ENCODE results near the gene COL9A1. TPM values are rescaled to one million over a fixed set of nuclear protein-coding genes. Genes with fewer than 3 reads are reported as not detected.

Gene COL9A1
- total RNA-seq, 1 experiment from 2014 or later, result not detected

DNA sequence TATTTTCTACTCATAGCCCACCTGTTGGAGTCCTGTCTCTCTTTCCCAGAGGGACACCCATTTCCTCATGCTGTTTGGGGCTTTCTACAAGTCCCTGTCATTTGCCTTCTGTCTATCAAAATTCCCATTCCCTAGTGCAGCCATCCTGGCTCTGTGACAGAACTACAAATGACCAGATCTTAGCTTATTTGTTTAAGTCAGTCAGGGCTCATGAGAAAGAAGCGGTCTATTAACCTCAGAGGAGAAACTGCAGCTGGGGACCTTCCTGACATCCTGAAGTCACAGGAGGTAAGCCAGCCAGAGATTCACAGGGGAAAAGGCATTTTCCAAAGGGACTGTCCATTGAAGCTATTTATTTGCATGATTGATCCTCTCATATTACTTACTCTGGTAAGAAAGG lies 1.7 kb upstream of the COL9A1 start:
- CTCF ChIA-PET, result interaction anchor here (0.8 to 1.6 kb wide), 2 partner anchors 63 to 84 kb away, joined by 3 to 6 read pairs; no protein-coding TSS in a partner anchor
- H3K4me3 Mint-ChIP-seq (ENCODE audit: low read depth, unreplicated experiment), result no peak overlapping the region

DNA sequence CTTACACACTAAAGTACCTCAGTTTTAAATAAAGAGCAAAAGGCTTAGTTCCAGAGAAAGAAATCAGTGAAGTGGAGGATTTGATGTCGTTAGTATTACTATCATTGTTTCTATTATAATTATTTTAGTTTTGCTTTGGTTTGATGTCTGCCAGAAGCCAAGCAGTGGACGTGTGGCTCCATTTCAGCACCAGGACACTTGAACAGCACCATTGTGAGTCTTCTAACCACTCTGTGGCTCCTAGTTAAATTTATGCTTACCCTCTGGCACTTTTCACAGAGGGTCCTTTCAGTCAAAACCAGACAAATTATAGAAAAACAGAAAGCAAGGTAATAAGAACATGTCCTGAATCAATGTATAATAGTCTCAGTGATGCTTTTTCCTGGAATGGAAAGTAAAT lies 3.4 kb downstream of the COL9A1 start:
- Mint-ChIP-seq H3K27me3 (ENCODE audit: unreplicated experiment) (peaks cover 64% of the 10 kb centered on the region), H3K36me3 (ENCODE audit: insufficient read depth, unreplicated experiment) (no peaks in the 10 kb centered on the region), H3K4me1 (ENCODE audit: low read depth, unreplicated experiment) (no peaks in the 10 kb centered on the region), H3K4me3 (ENCODE audit: low read depth, unreplicated experiment) (no peak overlapping the region), H3K9me3 (ENCODE audit: low read depth, unreplicated experiment) (no peaks in the 10 kb centered on the region), H3K27ac (ENCODE audit: unreplicated experiment) (no peak overlapping the region)
- BruUV-seq (replicated peaks), result no TSS peak
- TF ChIP-seq, protein P1, sequence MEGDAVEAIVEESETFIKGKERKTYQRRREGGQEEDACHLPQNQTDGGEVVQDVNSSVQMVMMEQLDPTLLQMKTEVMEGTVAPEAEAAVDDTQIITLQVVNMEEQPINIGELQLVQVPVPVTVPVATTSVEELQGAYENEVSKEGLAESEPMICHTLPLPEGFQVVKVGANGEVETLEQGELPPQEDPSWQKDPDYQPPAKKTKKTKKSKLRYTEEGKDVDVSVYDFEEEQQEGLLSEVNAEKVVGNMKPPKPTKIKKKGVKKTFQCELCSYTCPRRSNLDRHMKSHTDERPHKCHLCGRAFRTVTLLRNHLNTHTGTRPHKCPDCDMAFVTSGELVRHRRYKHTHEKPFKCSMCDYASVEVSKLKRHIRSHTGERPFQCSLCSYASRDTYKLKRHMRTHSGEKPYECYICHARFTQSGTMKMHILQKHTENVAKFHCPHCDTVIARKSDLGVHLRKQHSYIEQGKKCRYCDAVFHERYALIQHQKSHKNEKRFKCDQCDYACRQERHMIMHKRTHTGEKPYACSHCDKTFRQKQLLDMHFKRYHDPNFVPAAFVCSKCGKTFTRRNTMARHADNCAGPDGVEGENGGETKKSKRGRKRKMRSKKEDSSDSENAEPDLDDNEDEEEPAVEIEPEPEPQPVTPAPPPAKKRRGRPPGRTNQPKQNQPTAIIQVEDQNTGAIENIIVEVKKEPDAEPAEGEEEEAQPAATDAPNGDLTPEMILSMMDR (IDR thresholded peaks at IDR 0.05; ENCODE audit: unreplicated experiment), result no peak
- DNase-seq, result no peak
- intact Hi-C loops (cut with micrococcal nuclease; ENCODE audit: unreplicated experiment), result no loop called here
- CTCF ChIA-PET, result no interaction called here

More for the DNA sequence above, 1.7 kb upstream of the COL9A1 start:
- DNase-seq, result no peak
- Mint-ChIP-seq H3K9me3 (ENCODE audit: low read depth, unreplicated experiment) (no peaks in the 10 kb centered on the region), H3K4me1 (ENCODE audit: low read depth, unreplicated experiment) (no peaks in the 10 kb centered on the region), H3K36me3 (ENCODE audit: insufficient read depth, unreplicated experiment) (no peaks in the 10 kb centered on the region), H3K27ac (ENCODE audit: unreplicated experiment) (no peak overlapping the region), H3K27me3 (ENCODE audit: unreplicated experiment) (peaks cover 73% of the 10 kb centered on the region)
- TF ChIP-seq, protein P1 (IDR thresholded peaks at IDR 0.05; ENCODE audit: unreplicated experiment), result no peak
- intact Hi-C loops (cut with micrococcal nuclease; ENCODE audit: unreplicated experiment), result no loop called here
- no TSS peak for BruUV-seq (replicated peaks)

- H3K27ac Mint-ChIP-seq (ENCODE audit: unreplicated experiment), result no peak overlapping the region
- CTCF ChIA-PET, result no interaction called here
- intact Hi-C loops (cut with micrococcal nuclease; ENCODE audit: unreplicated experiment), result no loop called here
- H3K36me3 Mint-ChIP-seq (ENCODE audit: insufficient read depth, unreplicated experiment), result no peaks in the 10 kb centered on the region
- peaks cover 64% of the 10 kb centered on the region for H3K27me3 Mint-ChIP-seq (ENCODE audit: unreplicated experiment)
- H3K4me1 Mint-ChIP-seq (ENCODE audit: low read depth, unreplicated experiment), result no peaks in the 10 kb centered on the region
- DNase-seq, result no peak
- H3K9me3 Mint-ChIP-seq (ENCODE audit: low read depth, unreplicated experiment), result no peaks in the 10 kb centered on the region
- H3K4me3 Mint-ChIP-seq (ENCODE audit: low read depth, unreplicated experiment), result no peak overlapping the region
- TF ChIP-seq, protein P1 (IDR thresholded peaks at IDR 0.05; ENCODE audit: unreplicated experiment), result no peak
- no TSS peak for BruUV-seq (replicated peaks)
These were observed 4.8 kb downstream of the COL9A1 start for GRCh38 chr6:70298068-70298467.

GRCh38 chr6:70292193-70292592 lies 10.7 kb downstream of the COL9A1 start:
- no peaks in the 10 kb centered on the region for H3K4me1 Mint-ChIP-seq (ENCODE audit: low read depth, unreplicated experiment)
- BruUV-seq (replicated peaks), result no TSS peak
- H3K9me3 Mint-ChIP-seq (ENCODE audit: low read depth, unreplicated experiment), result no peaks in the 10 kb centered on the region
- H3K36me3 Mint-ChIP-seq (ENCODE audit: insufficient read depth, unreplicated experiment), result no peaks in the 10 kb centered on the region
- H3K27ac Mint-ChIP-seq (ENCODE audit: unreplicated experiment), result no peak overlapping the region
- TF ChIP-seq, protein P1 (IDR thresholded peaks at IDR 0.05; ENCODE audit: unreplicated experiment), result no peak
- CTCF ChIA-PET, result interaction anchor here (1.2 kb wide), 1 partner anchor 71 kb away, joined by 6 read pairs; no protein-coding TSS in a partner anchor
- intact Hi-C loops (cut with micrococcal nuclease; ENCODE audit: unreplicated experiment), result no loop called here
- peaks cover 35% of the 10 kb centered on the region for H3K27me3 Mint-ChIP-seq (ENCODE audit: unreplicated experiment)
- H3K4me3 Mint-ChIP-seq (ENCODE audit: low read depth, unreplicated experiment), result no peak overlapping the region
- no peak for DNase-seq

All from Calu3 (cell line).